HEK293 (cell line): ENCODE measurements around the gene DYTN.
"Not testable (repeated sequence)": the region's sequence is repeated elsewhere in the genome, so short reads cannot be mapped to it uniquely, and the experiment has no call there.

Experiments
- BCL11A ChIP-seq: fragments of 450-650 bp; formaldehyde crosslinking; IDR thresholded peaks from 2 replicates; pipeline ENCODE4 v1.5.1; 2016; ENCODE audit warnings: low read depth, missing biosample characterization, missing genetic modification characterization
- CTCF ChIP-seq: fragments of 450-650 bp; formaldehyde crosslinking; IDR thresholded peaks from 2 replicates; pipeline ENCODE4 v1.5.1; 2016; ENCODE audit warnings: missing biosample characterization, missing genetic modification characterization
- RBAK ChIP-seq: fragments of 450-650 bp; formaldehyde crosslinking; IDR thresholded peaks from 2 replicates; pipeline ENCODE4 v1.5.1; 2016; ENCODE audit warnings: missing biosample characterization, missing genetic modification characterization
- SCRT2 ChIP-seq: fragments of 450-650 bp; formaldehyde crosslinking; IDR thresholded peaks from 2 replicates; pipeline ENCODE4 v1.5.1; 2016; ENCODE audit warnings: missing biosample characterization, missing genetic modification characterization
- ZNF768 ChIP-seq: fragments of 450-650 bp; formaldehyde crosslinking; IDR thresholded peaks from 2 replicates; pipeline ENCODE4 v1.5.1; 2018; ENCODE audit warnings: missing biosample characterization, mild to moderate bottlenecking, missing genetic modification characterization

GRCh38 chr2:206715183-206715582 is 3.0 kb downstream of the DYTN start:
- not testable (repeated sequence) for TF ChIP-seq CTCF (tag by site-specific recombination); BCL11A (tag by site-specific recombination); SCRT2; ZNF768 (tag by site-specific recombination); RBAK (tag by site-specific recombination)
